Testis (tissue), 3 donors: ENCODE results near the gene SFXN1. TPM values are rescaled to one million over a fixed set of nuclear protein-coding genes. Genes with fewer than 3 reads are reported as not detected.

Source experiments
- DNase-seq: peaks from one replicate; pipeline ENCODE4 v3.0.0-alpha.2; 2019
- H3K27ac ChIP-seq, 2 donors: fragments of 200-600 bp; sonication (generic); one replicate each; pipeline ENCODE4 v1.5.1; 2019
- H3K27me3 ChIP-seq: fragments of 200-600 bp; sonication (generic); one replicate; pipeline ENCODE4 v1.5.1; 2019
- H3K36me3 ChIP-seq: fragments of 200-600 bp; sonication (generic); one replicate; pipeline ENCODE4 v1.5.1; 2017; ENCODE audit warnings: low read depth; ENCODE audit errors: missing control alignments
- H3K4me1 ChIP-seq: fragments of 200-600 bp; sonication (generic); one replicate; pipeline ENCODE4 v1.5.1; 2019
- H3K4me3 ChIP-seq, 2 donors: fragments of 200-600 bp; sonication (generic); one replicate each; pipeline ENCODE4 v1.5.1; 2017 to 2019
- H3K9me3 ChIP-seq: fragments of 200-600 bp; sonication (generic); one replicate; pipeline ENCODE4 v1.5.1; 2017
- CTCF ChIP-seq, 3 experiments: fragments of 450-650 bp in 2 of 3; fragments of 200-600 bp in 1 of 3; sonication (generic) in 1 of 3; IDR thresholded peaks; one replicate each; pipeline ENCODE4 v1.5.1; 2016 to 2019; ENCODE audit warnings: antibody characterized with exemption in 3 of 3, mild to moderate bottlenecking in 2 of 3, moderate library complexity in 1 of 3
- POLR2A ChIP-seq: fragments of 450-650 bp; IDR thresholded peaks from one replicate; pipeline ENCODE4 v1.6.1; 2017; ENCODE audit warnings: antibody characterized with exemption, mild to moderate bottlenecking, moderate library complexity
- WGBS, 2 donors: methylation state at CpG; one replicate each; pipeline ENCODE4 v1.1.5; 2018; 5-methylcytosine and 5-hydroxymethylcytosine counted together
- intact Hi-C: fragments of 100-400 bp; cut with DNase I; formaldehyde crosslinking; loops from one replicate; pipeline ENCODE4 v1.15.1; 2023; ENCODE audit warnings: low total_unique reads
- polyA plus RNA-seq: library from polyadenylated mRNA; stranded (reverse); fragments of 350-450 nt; fragmentation: Illumina TruSeq; extraction: RNeasy Lipid Tissue Mini Kit (QIAGEN cat#74804); gene quantifications from one replicate; pipeline ENCODE4 v1.2.3, GENCODE V29; 2014; ENCODE audit warnings: low read depth, low replicate concordance; ENCODE audit not compliant: insufficient read depth
- total RNA-seq, 2 donors: library from RNA; depleted of rRNA; stranded (reverse); fragments of >200 nt; gene quantifications; one replicate each; pipeline ENCODE4 v1.2.3, GENCODE V29; 2016

The SFXN1 gene
- total and polyA plus RNA-seq, 3 donors from 2014 or later: 22.6 to 44.5 (median 29.3) TPM

- WGBS, 2 donors: 78 to 80% methylated on average over 4 of the region's 4 CpGs
- Histone ChIP-seq H3K27ac (no peak overlapping the region), H3K36me3 (no peaks in the 10 kb centered on the region), H3K4me3 (no peak overlapping the region), H3K4me1 (no peaks in the 10 kb centered on the region), H3K9me3 (no peaks in the 10 kb centered on the region), H3K27me3 (no peaks in the 10 kb centered on the region)
- intact Hi-C loops: no loop called here
- DNase-seq: no peak
- TF ChIP-seq CTCF (IDR thresholded peaks at IDR 0.05) (no peak), POLR2A (no peak)
Measured at GRCh38 chr5:175550055-175550805, 71.9 kb downstream of the SFXN1 start.

- intact Hi-C loops: no loop called here
- H3K27ac ChIP-seq: no peak overlapping the region
- no peaks in the 10 kb centered on the region for H3K9me3 ChIP-seq
- no peak for TF ChIP-seq POLR2A
- TF ChIP-seq CTCF (IDR thresholded peaks at IDR 0.05): no peak
- no peaks in the 10 kb centered on the region for H3K36me3 ChIP-seq
- H3K4me1 ChIP-seq: no peaks in the 10 kb centered on the region
- H3K27me3 ChIP-seq: no peaks in the 10 kb centered on the region
- H3K4me3 ChIP-seq: no peak overlapping the region
- WGBS, 2 donors: 68 to 80% methylated on average over 4 of the region's 4 CpGs
- no peak for DNase-seq
Measured at GRCh38 chr5:175551266-175551665, 72.9 kb downstream of the SFXN1 start.

GRCh38 chr5:175554296-175554695, 75.9 kb downstream of the SFXN1 start:
- Histone ChIP-seq H3K36me3 (no peaks in the 10 kb centered on the region), H3K27me3 (no peaks in the 10 kb centered on the region), H3K27ac (no peak overlapping the region), H3K9me3 (no peaks in the 10 kb centered on the region), H3K4me1 (no peaks in the 10 kb centered on the region), H3K4me3 (no peak overlapping the region)
- 65 to 75% methylated on average over 8 of the region's 8 CpGs for WGBS, 2 donors
- intact Hi-C loops: no loop called here
- no peak for TF ChIP-seq CTCF (IDR thresholded peaks at IDR 0.05)
- no peak for TF ChIP-seq POLR2A
- no peak for DNase-seq

- Histone ChIP-seq H3K9me3 (no peaks in the 10 kb centered on the region), H3K36me3 (no peaks in the 10 kb centered on the region), H3K27me3 (no peaks in the 10 kb centered on the region), H3K4me1 (no peaks in the 10 kb centered on the region), H3K27ac (no peak overlapping the region), H3K4me3 (no peak overlapping the region)
- intact Hi-C loops: no loop called here
- 76 to 83% methylated on average over 12 of the region's 12 CpGs for WGBS, 2 donors
- no peak for DNase-seq
- TF ChIP-seq POLR2A: no peak
- TF ChIP-seq CTCF (IDR thresholded peaks at IDR 0.05): no peak
Measured at GRCh38 chr5:175555168-175555785, 76.9 kb downstream of the SFXN1 start.
